Choroid plexus epithelial cell (primary cell): Measurements from ENCODE around the gene EBF3.

ENCODE experiments used
- DNase-seq: peaks from one replicate; pipeline ENCODE4 v3.0.0-alpha.2; 2010; ENCODE audit warnings: low read depth
- H3K4me3 ChIP-seq: 2 replicates; pipeline ENCODE4 v1.5.1; 2011; ENCODE audit warnings: low read depth, mild to moderate bottlenecking, control low read depth, low read length, moderate library complexity
- TF ChIP-seq, protein P1 (sequence below): conservative IDR thresholded peaks from 2 replicates; pipeline ENCODE4 v1.5.1; 2011; ENCODE audit warnings: low read depth, mild to moderate bottlenecking, control low read depth, inconsistent platforms, low read length, moderate library complexity

EBF3 gene

GRCh38 chr10:129959544-129960480 lies 4.3 kb downstream of the EBF3 start:
- TF ChIP-seq, protein P1, sequence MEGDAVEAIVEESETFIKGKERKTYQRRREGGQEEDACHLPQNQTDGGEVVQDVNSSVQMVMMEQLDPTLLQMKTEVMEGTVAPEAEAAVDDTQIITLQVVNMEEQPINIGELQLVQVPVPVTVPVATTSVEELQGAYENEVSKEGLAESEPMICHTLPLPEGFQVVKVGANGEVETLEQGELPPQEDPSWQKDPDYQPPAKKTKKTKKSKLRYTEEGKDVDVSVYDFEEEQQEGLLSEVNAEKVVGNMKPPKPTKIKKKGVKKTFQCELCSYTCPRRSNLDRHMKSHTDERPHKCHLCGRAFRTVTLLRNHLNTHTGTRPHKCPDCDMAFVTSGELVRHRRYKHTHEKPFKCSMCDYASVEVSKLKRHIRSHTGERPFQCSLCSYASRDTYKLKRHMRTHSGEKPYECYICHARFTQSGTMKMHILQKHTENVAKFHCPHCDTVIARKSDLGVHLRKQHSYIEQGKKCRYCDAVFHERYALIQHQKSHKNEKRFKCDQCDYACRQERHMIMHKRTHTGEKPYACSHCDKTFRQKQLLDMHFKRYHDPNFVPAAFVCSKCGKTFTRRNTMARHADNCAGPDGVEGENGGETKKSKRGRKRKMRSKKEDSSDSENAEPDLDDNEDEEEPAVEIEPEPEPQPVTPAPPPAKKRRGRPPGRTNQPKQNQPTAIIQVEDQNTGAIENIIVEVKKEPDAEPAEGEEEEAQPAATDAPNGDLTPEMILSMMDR: no peak
- no peak for DNase-seq
- peak overlapping the region; percentile 42 for H3K4me3 ChIP-seq

DNA sequence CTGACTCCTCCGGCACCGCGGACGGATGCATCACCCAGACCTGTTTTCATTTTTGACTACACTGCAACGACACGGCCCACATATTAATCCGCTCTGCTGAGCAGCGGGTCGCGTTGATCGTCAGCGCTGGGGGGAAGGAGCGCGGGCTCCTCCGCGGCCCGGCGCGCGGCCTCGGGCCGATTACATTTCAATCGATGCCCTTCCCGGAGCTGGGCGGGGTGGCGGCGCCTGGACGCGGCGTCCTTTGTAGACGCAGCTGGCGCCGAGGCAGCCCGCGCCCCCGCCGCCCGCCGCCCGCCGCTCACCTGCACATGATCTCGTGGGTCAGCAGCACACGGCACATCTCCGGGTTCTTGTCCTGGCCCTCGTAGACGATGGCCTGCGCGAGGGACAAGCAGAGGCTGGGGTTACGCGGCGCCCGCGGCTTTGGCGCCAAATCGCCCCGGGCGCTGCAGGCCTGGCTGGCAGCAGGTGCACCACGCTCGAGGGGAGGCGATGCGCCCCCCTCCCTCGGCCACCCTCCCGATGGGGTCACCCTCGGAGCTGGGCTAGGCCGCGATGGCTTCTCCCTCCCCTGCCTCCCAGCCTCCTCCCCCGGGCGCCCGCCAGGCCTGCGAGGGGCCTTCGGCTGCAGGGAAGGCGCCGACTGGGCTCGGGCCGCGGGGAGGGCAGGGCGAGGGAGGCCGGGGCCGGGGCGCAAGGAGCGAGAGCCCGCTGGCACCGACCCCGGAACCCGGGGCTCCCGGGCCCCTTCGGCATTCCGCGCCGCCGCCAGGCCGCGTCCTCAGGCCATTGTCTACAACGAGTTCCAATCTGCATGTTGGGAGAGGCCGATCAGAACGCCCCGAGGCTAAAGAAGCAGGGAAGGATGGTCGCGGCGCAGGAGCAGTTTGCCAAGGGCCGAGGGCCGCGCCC lies 5.2 kb downstream of the EBF3 start:
- TF ChIP-seq, protein P1: no peak
- peak overlapping the region; percentile 42 for H3K4me3 ChIP-seq
- DNase-seq: no peak

GRCh38 chr10:129958148-129958628 lies 5.9 kb downstream of the EBF3 start:
- DNase-seq: peak; percentile 21
- peak overlapping the region; percentile 42 for H3K4me3 ChIP-seq
- TF ChIP-seq, protein P1: peak; percentile 8

DNA sequence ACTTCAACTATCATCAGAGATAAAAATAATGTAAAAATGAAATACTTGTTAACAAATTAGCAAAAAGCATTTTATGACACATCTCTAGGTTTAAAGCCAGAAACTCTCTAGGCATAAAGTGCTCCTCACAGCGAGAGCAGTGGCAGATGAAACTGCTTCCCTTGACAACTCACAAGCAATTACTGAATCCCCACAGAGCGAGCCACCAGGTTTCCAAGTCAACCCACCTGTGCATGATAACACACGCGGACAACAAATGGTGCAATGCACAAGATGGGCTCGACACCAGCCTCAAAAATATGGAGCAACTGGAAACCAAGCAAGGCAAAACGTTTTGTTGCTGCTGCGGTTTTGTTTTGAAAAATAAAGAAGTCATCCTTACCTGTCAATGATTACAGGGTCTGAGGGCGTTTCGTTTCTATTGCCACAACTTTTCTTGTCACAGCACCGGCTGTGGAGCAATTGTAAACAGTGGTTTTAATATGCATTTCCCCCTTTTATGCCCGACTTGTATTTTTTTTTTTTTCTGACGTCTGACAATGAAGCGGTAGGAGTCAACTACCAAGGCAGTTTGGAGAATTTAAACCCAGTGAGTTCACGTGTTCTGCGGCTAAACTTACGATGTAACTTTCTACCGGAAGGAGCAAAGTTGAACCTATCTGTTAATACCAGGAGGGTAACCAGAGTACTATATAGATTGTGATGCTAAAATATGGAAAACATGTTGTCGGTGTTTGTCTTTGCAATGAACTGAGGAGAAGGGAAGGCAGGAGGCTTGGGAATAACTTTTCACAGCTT lies 7.0 kb downstream of the EBF3 start:
- H3K4me3 ChIP-seq: no peak overlapping the region

GRCh38 chr10:129956286-129956670 lies 7.8 kb downstream of the EBF3 start:
- TF ChIP-seq, protein P1: no peak
- H3K4me3 ChIP-seq: no peak overlapping the region
- DNase-seq: no peak

More for the DNA sequence above, 7.0 kb downstream of the EBF3 start:
- TF ChIP-seq, protein P1: no peak
- DNase-seq: no peak

DNA sequence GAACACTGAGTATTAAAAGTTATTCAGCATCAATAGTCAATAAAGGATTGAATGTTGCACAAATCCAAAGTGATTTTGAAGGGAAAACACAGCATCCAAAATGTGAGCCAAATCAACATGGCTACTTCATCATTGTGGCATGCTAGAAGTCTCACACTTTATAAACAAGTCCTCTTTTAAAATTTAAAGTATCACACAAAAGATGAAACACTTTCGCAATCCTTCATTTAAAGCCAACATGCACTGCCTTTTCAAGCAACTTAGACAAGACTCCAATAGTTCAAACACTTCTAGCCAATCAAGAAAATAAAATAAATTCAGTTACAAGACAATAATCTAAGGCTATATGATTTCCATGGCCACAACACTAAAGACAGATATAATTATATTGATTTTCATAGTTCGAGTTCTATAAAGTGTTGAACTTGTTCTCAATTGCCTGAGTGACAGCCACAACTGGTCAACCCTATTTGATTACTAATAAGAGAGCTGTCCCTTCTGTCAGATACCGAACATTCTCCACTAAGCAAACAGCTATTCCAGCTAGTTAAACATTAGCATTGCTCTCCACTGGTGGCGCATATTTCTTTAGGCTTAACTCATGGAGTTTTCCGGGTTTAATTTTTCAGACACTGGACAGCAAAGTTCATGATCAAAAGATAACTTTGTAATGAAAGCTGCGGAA lies 8.3 kb downstream of the EBF3 start:
- H3K4me3 ChIP-seq: no peak overlapping the region
- peak; percentile 28 for DNase-seq
- TF ChIP-seq, protein P1: no peak
